HAP-1 (cell line): Measurements from ENCODE around the gene THRB.
"Not testable (repeated sequence)": the region's sequence is repeated elsewhere in the genome, so short reads cannot be mapped to it uniquely, and the experiment has no call there.

Source experiments
- DNase-seq, 2 experiments: peaks; one replicate each; pipeline ENCODE4 v3.0.0-alpha.2; 2016 to 2020; ENCODE audit warnings: low spot score in 2 of 2
- H3K27me3 ChIP-seq: fragments of 250-450 bp; sonication (Bioruptor Pico); 2 replicates; pipeline ENCODE4 v1.5.1; 2020; ENCODE audit warnings: low read depth, mild to moderate bottlenecking, moderate library complexity
- H3K36me3 ChIP-seq: fragments of 250-450 bp; sonication (Bioruptor Pico); replicated peaks from 2 replicates; pipeline ENCODE4 v1.5.1; 2020; ENCODE audit warnings: mild to moderate bottlenecking
- H3K4me1 ChIP-seq: fragments of 250-450 bp; sonication (Bioruptor Pico); 2 replicates; pipeline ENCODE4 v1.5.1; 2020; ENCODE audit warnings: mild to moderate bottlenecking
- H3K4me3 ChIP-seq: fragments of 250-450 bp; sonication (Bioruptor Pico); 2 replicates; pipeline ENCODE4 v1.5.1; 2020; ENCODE audit warnings: mild to moderate bottlenecking, moderate library complexity
- H3K9me3 ChIP-seq: fragments of 250-450 bp; sonication (Bioruptor Pico); 2 replicates; pipeline ENCODE4 v1.5.1; 2020; ENCODE audit warnings: mild to moderate bottlenecking, moderate library complexity
- in situ Hi-C: fragments of 300-500 bp; cut with MboI; formaldehyde crosslinking; loops from 3 replicates; pipeline ENCODE4 v1.14.3; 2020; ENCODE audit warnings: low sequenced_read_pairs, inconsistent platforms, mixed read lengths

THRB gene

GRCh38 chr3:24416224-24416623 lies 78.4 kb downstream of the THRB start:
- no peaks in the 10 kb centered on the region for H3K36me3 ChIP-seq
- peak; percentile 31 to 93 for DNase-seq
- no peaks in the 10 kb centered on the region for H3K9me3 ChIP-seq
- no peaks in the 10 kb centered on the region for H3K27me3 ChIP-seq
- no peak overlapping the region for H3K4me3 ChIP-seq
- in situ Hi-C loops: no loop called here
- H3K4me1 ChIP-seq: peaks cover 7% of the 10 kb centered on the region

GRCh38 chr3:24415824-24416223 lies 78.8 kb downstream of the THRB start:
- no peak for DNase-seq
- in situ Hi-C loops: no loop called here
- H3K4me3 ChIP-seq: no peak overlapping the region

GRCh38 chr3:24413662-24414061 lies 81.0 kb downstream of the THRB start:
- H3K9me3 ChIP-seq, H3K27me3 ChIP-seq, H3K36me3 ChIP-seq, H3K4me1 ChIP-seq, in situ Hi-C loops, H3K4me3 ChIP-seq, DNase-seq: not testable (repeated sequence)

More at GRCh38 chr3:24415824-24416223, 78.8 kb downstream of the THRB start:
- Histone ChIP-seq H3K9me3 (no peaks in the 10 kb centered on the region), H3K36me3 (no peaks in the 10 kb centered on the region), H3K4me1 (peaks cover 7% of the 10 kb centered on the region), H3K27me3 (no peaks in the 10 kb centered on the region)

GRCh38 chr3:24410860-24411259 lies 83.8 kb downstream of the THRB start:
- in situ Hi-C loops: no loop called here

GRCh38 chr3:24407980-24408680 lies 86.5 kb downstream of the THRB start:
- no peaks in the 10 kb centered on the region for H3K36me3 ChIP-seq
- in situ Hi-C loops: no loop called here

More at GRCh38 chr3:24410860-24411259, 83.8 kb downstream of the THRB start:
- H3K27me3 ChIP-seq: no peaks in the 10 kb centered on the region
- no peaks in the 10 kb centered on the region for H3K36me3 ChIP-seq
- H3K4me3 ChIP-seq: no peak overlapping the region
- no peaks in the 10 kb centered on the region for H3K9me3 ChIP-seq
- no peaks in the 10 kb centered on the region; the same call in 1 of the 2 replicates for H3K4me1 ChIP-seq
- DNase-seq: no peak

GRCh38 chr3:24406900-24407299 lies 87.8 kb downstream of the THRB start:
- H3K4me1 ChIP-seq: no peaks in the 10 kb centered on the region
- no peaks in the 10 kb centered on the region for H3K36me3 ChIP-seq
- in situ Hi-C loops: no loop called here
- H3K4me3 ChIP-seq: no peak overlapping the region
- DNase-seq: no peak
- H3K9me3 ChIP-seq: no peaks in the 10 kb centered on the region
- H3K27me3 ChIP-seq: no peaks in the 10 kb centered on the region

More at GRCh38 chr3:24407980-24408680, 86.5 kb downstream of the THRB start:
- H3K27me3 ChIP-seq: no peaks in the 10 kb centered on the region
- H3K4me3 ChIP-seq: no peak overlapping the region
- no peaks in the 10 kb centered on the region for H3K9me3 ChIP-seq
- no peaks in the 10 kb centered on the region for H3K4me1 ChIP-seq
- no peak for DNase-seq

- in situ Hi-C loops: no loop called here
Observed at GRCh38 chr3:24405057-24405456, 89.6 kb downstream of the THRB start.

GRCh38 chr3:24401811-24402185 lies 92.9 kb downstream of the THRB start:
- Histone ChIP-seq H3K4me3 (no peak overlapping the region), H3K9me3 (no peaks in the 10 kb centered on the region), H3K36me3 (no peaks in the 10 kb centered on the region), H3K4me1 (peaks cover 11% of the 10 kb centered on the region), H3K27me3 (no peaks in the 10 kb centered on the region)
- in situ Hi-C loops: no loop called here
- no peak for DNase-seq

More at GRCh38 chr3:24405057-24405456, 89.6 kb downstream of the THRB start:
- H3K9me3 ChIP-seq: no peaks in the 10 kb centered on the region
- no peak for DNase-seq
- no peaks in the 10 kb centered on the region for H3K36me3 ChIP-seq
- H3K4me1 ChIP-seq: peaks cover 6% of the 10 kb centered on the region
- no peak overlapping the region for H3K4me3 ChIP-seq
- no peaks in the 10 kb centered on the region for H3K27me3 ChIP-seq

GRCh38 chr3:24401090-24401810 lies 93.4 kb downstream of the THRB start:
- DNase-seq: peak in 1 of 2 experiments; percentile 8
- Histone ChIP-seq H3K4me1 (peaks cover 13% of the 10 kb centered on the region), H3K4me3 (no peak overlapping the region), H3K27me3 (no peaks in the 10 kb centered on the region), H3K9me3 (no peaks in the 10 kb centered on the region), H3K36me3 (no peaks in the 10 kb centered on the region)
- in situ Hi-C loops: no loop called here

- Histone ChIP-seq H3K4me1 (peaks cover 13% of the 10 kb centered on the region), H3K4me3 (no peak overlapping the region), H3K36me3 (no peaks in the 10 kb centered on the region), H3K27me3 (no peaks in the 10 kb centered on the region), H3K9me3 (no peaks in the 10 kb centered on the region)
- DNase-seq: no peak
- in situ Hi-C loops: no loop called here
Observed at GRCh38 chr3:24400450-24400849, 94.2 kb downstream of the THRB start.

GRCh38 chr3:24400015-24400414 lies 94.6 kb downstream of the THRB start:
- Histone ChIP-seq H3K4me3 (no peak overlapping the region), H3K9me3 (no peaks in the 10 kb centered on the region), H3K36me3 (no peaks in the 10 kb centered on the region), H3K27me3 (no peaks in the 10 kb centered on the region), H3K4me1 (peaks cover 13% of the 10 kb centered on the region)
- DNase-seq: no peak
- in situ Hi-C loops: no loop called here

GRCh38 chr3:24399614-24400013 lies 95.0 kb downstream of the THRB start:
- H3K4me3 ChIP-seq: no peak overlapping the region
- DNase-seq: no peak
- in situ Hi-C loops: no loop called here
- no peaks in the 10 kb centered on the region for H3K9me3 ChIP-seq
- no peaks in the 10 kb centered on the region for H3K27me3 ChIP-seq
- no peaks in the 10 kb centered on the region for H3K36me3 ChIP-seq
- peaks cover 13% of the 10 kb centered on the region for H3K4me1 ChIP-seq

- H3K27me3 ChIP-seq, H3K36me3 ChIP-seq, H3K4me3 ChIP-seq, in situ Hi-C loops, DNase-seq, H3K9me3 ChIP-seq: not testable (repeated sequence)
- peaks cover 13% of the 10 kb centered on the region for H3K4me1 ChIP-seq
Observed at GRCh38 chr3:24398712-24399111, 95.9 kb downstream of the THRB start.

GRCh38 chr3:24396338-24396737 lies 98.3 kb downstream of the THRB start:
- Histone ChIP-seq H3K36me3 (no peaks in the 10 kb centered on the region), H3K4me3 (no peak overlapping the region), H3K4me1 (peaks cover 18% of the 10 kb centered on the region), H3K27me3 (no peaks in the 10 kb centered on the region), H3K9me3 (no peaks in the 10 kb centered on the region)
- in situ Hi-C loops: no loop called here
- DNase-seq: no peak
